ENCODE results near the gene FAM47E. TPM values are rescaled to one million over a fixed set of nuclear protein-coding genes. Genes with fewer than 3 reads are reported as not detected.

Gene FAM47E
- total RNA-seq, 1 donor from 2014 or later: not detected

DNA sequence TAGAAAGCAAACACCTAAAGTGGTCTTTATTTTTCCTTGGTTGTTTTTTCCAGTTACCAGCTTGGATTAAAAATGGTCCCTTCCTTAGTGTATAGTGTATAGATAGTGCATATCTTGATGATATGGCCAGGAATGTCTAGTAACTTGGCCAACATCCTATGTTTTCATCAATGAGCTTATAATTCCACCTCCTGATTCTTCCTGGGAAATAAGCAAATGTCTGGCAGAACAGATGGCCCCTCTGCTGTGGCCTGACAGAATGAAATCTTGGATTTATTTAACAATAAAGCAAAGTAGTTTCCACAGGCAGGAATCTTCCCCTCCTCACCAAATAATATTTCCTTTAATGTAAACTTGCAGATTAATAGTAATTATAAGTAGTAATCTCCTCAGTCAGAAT lies 44.0 kb upstream of the FAM47E start:
- Mint-ChIP-seq H3K9me3 (no peaks in the 10 kb centered on the region), H3K27ac (no peak overlapping the region), H3K4me3 (no peak overlapping the region), H3K27me3 (no peaks in the 10 kb centered on the region), H3K4me1 (peaks cover 41% of the 10 kb centered on the region), H3K36me3 (ENCODE audit: low read depth) (peaks cover 8% of the 10 kb centered on the region)
- intact Hi-C loops (cut with micrococcal nuclease): no loop called here
- no peak for TF ChIP-seq CTCF (IDR thresholded peaks at IDR 0.05)
- POLR2A ChIA-PET: no interaction called here
- ATAC-seq (ENCODE audit: low read depth) (no peak), DNase-seq (no peak)
- CTCF ChIA-PET: interaction anchor here (1.0 kb wide), 1 partner anchor 28 kb away, joined by 3 read pairs; no protein-coding TSS in a partner anchor

DNA sequence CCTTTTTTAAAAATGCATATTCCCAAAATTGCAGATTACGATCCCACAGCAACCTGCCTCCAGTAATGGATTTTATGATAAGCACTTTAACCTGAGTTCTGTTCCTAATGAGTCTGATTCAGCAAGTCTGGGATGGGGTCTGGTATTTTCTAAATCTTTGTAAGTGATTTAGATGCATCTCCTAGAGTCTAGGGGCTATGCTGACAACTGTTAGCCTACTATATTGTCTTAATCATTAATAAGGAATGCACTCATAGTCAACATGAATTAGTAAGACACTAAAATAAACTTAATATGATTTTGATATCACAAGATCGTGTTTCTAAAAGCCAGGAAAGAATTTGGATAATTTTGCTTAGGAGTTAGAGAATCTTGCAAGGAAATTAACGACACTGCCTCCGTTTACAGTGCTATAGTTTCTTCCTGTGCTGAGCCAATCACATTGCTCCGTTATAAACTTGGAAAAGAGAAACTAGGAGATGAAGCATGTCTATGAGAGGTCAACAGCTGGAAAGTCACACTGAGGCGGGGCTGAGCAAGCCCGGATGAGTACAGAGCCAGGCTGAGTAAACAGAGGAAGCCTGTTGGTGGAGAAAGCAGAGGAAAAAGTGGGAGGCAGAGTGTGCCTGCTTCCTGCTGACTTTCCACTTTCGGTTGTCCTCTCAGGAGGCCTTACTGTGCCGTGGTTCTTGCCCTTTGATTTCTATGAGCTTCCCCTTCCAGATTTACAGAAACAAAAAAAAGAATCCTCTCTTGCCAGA lies 43.3 kb upstream of the FAM47E start:
- peaks cover 8% of the 10 kb centered on the region for H3K36me3 Mint-ChIP-seq (ENCODE audit: low read depth)
- POLR2A ChIA-PET: no interaction called here
- no peak overlapping the region for H3K4me3 Mint-ChIP-seq
- intact Hi-C loops (cut with micrococcal nuclease): no loop called here
- no peaks in the 10 kb centered on the region for H3K9me3 Mint-ChIP-seq
- CTCF ChIA-PET: interaction anchor here (1.0 kb wide), 1 partner anchor 28 kb away, joined by 3 read pairs; no protein-coding TSS in a partner anchor
- no peaks in the 10 kb centered on the region for H3K27me3 Mint-ChIP-seq
- peaks cover 47% of the 10 kb centered on the region for H3K4me1 Mint-ChIP-seq
- TF ChIP-seq CTCF (IDR thresholded peaks at IDR 0.05): no peak
- H3K27ac Mint-ChIP-seq: no peak overlapping the region
- no peak for ATAC-seq (ENCODE audit: low read depth)
- no peak for DNase-seq

DNA sequence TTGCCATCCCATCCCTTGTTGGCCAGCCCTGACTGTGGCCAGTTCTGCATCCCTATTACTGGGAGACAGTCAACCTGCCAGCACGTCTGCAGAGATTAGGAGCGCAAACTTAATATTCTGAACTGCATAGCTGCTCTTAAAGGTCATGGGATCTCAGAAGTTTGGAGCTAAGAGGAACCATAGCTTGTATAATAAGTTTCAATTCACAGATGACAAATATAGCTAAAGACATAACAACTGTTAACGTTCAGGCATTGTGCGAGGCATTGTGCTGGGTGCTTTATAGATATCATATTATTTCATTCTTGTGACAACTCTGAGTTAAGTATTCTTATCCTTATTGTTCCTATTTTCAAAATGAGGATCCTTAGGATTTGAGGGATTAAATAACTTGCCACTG lies 41.6 kb upstream of the FAM47E start:
- H3K36me3 Mint-ChIP-seq (ENCODE audit: low read depth): peaks cover 7% of the 10 kb centered on the region
- ChIA-PET POLR2A (interaction anchor here (1.0 kb wide), 1 partner anchor 10 kb away, joined by 4 read pairs; no protein-coding TSS in a partner anchor), CTCF (interaction anchor here (1.5 kb wide), 1 partner anchor 10 kb away, joined by 10 read pairs; no protein-coding TSS in a partner anchor)
- no peak for DNase-seq
- H3K27me3 Mint-ChIP-seq: no peaks in the 10 kb centered on the region
- ATAC-seq (ENCODE audit: low read depth): no peak
- no peak overlapping the region for H3K4me3 Mint-ChIP-seq
- H3K9me3 Mint-ChIP-seq: no peaks in the 10 kb centered on the region
- intact Hi-C loops (cut with micrococcal nuclease): loop anchor here (5.0 to 10.0 kb wide), 3 partner anchors 695 to 867 kb away; partner anchors contain the start of genes CCNI, RCHY1 and THAP6
- peak overlapping the region; percentile 65 for H3K27ac Mint-ChIP-seq
- H3K4me1 Mint-ChIP-seq: peaks cover 59% of the 10 kb centered on the region
- TF ChIP-seq CTCF (IDR thresholded peaks at IDR 0.05): no peak

DNA sequence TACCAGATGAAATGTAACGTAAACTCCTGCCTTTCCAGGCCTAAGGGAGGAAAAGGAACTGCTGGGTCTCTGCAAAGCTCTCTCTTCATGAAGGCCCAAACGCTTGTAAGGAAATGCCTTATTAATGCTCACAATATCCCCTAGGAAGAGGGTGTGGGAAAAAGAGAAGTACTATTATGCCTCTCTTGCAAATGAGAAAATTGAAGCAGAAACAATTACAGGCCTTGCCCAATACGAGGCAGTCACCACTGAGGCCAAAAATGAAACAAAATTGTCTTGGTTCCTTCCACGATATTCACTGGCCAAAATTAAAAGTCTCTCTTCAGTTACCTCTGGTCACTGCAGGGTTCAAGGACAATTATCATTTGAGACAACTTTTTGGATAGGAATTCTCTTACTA lies 41.1 kb upstream of the FAM47E start:
- ChIA-PET POLR2A (interaction anchor here (1.0 kb wide), 1 partner anchor 11 kb away, joined by 4 read pairs; no protein-coding TSS in a partner anchor), CTCF (interaction anchor here (1.5 kb wide), 1 partner anchor 11 kb away, joined by 10 read pairs; no protein-coding TSS in a partner anchor)
- intact Hi-C loops (cut with micrococcal nuclease): loop anchor here (5.0 to 10.0 kb wide), 3 partner anchors 696 to 867 kb away; partner anchors contain the start of genes CCNI, RCHY1 and THAP6
- no peaks in the 10 kb centered on the region for H3K27me3 Mint-ChIP-seq
- no peak for TF ChIP-seq CTCF (IDR thresholded peaks at IDR 0.05)
- H3K4me1 Mint-ChIP-seq: peaks cover 60% of the 10 kb centered on the region
- H3K27ac Mint-ChIP-seq: peak overlapping the region; percentile 65
- DNase-seq (no peak), ATAC-seq (ENCODE audit: low read depth) (no peak)
- peaks cover 7% of the 10 kb centered on the region for H3K36me3 Mint-ChIP-seq (ENCODE audit: low read depth)
- H3K4me3 Mint-ChIP-seq: no peak overlapping the region
- H3K9me3 Mint-ChIP-seq: no peaks in the 10 kb centered on the region
